Endothelial cell of umbilical vein (primary cell): ENCODE results near the gene CDC20. TPM values are rescaled to one million over a fixed set of nuclear protein-coding genes. Genes with fewer than 3 reads are reported as not detected.

Experiments used
- BruUV-seq: library from RNA; stranded (reverse); fragments of 400-500 nt; replicated peaks from 2 replicates; lab custom pipeline; 2021; lab: Mats Ljungman, UMichigan
- CTCF ChIA-PET: fragments of 300-600, 350-600 bp; sonication (Branson Sonifier 250); formaldehyde crosslinking; loops from one replicate; lab custom pipeline; 2021; ENCODE audit warnings: antibody characterized with exemption, inconsistent platforms; lab: Charles Lee
- POLR2A ChIA-PET: fragments of 300-600, 350-600 bp; sonication (Branson Sonifier 250); formaldehyde crosslinking; loops from one replicate; lab custom pipeline; 2021; ENCODE audit warnings: antibody characterized with exemption, inconsistent platforms; lab: Charles Lee
- DNase-seq: peaks from one replicate; pipeline ENCODE4 v3.0.0-alpha.2; 2011; ENCODE audit warnings: low read depth, low spot score
- FAIRE-seq: peaks from 2 replicates; lab custom pipeline; 2011; peaks lifted over from hg19 to GRCh38; lab: Jason Lieb, UNC
- H2AFZ ChIP-seq: 2 replicates; pipeline ENCODE4 v1.6.0; 2012; ENCODE audit warnings: low read depth, low read length, control low read depth, inconsistent platforms
- H3K27ac ChIP-seq: 2 replicates; pipeline ENCODE4 v1.5.1; 2011; ENCODE audit warnings: low read depth, mild to moderate bottlenecking, control low read depth, low read length, moderate library complexity; ENCODE audit not compliant: insufficient read depth
- H3K27me3 ChIP-seq, 2 experiments: 2 replicates each; pipeline versions ENCODE4 v1.6.0 to v1.6.1; 2011; ENCODE audit warnings: low read length in 2 of 2, mixed read lengths in 1 of 2; ENCODE audit not compliant: control insufficient read depth in 2 of 2, insufficient read depth in 2 of 2
- H3K36me3 ChIP-seq, 2 experiments: 2 replicates in 1 of 2; 3 replicates in 1 of 2; pipeline ENCODE4 v1.5.1; 2011; ENCODE audit warnings: low read length in 2 of 2, mild to moderate bottlenecking in 1 of 2, moderate library complexity in 1 of 2; ENCODE audit not compliant: control insufficient read depth in 2 of 2, insufficient read depth in 2 of 2; ENCODE audit errors: extremely low read depth in 1 of 2
- H3K4me1 ChIP-seq: 3 replicates; pipeline ENCODE4 v1.5.1; 2011; ENCODE audit warnings: mild to moderate bottlenecking, low read length; ENCODE audit not compliant: control insufficient read depth, insufficient read depth; ENCODE audit errors: extremely low read depth
- H3K4me2 ChIP-seq: 2 replicates; pipeline ENCODE4 v1.6.1; 2011; ENCODE audit warnings: low read length, control low read depth, mixed read lengths; ENCODE audit not compliant: insufficient read depth
- H3K4me3 ChIP-seq, 3 experiments: fragments of 200-600 bp in 1 of 3; sonication (generic), shearing (Covaris generic) in 1 of 3; replicated peaks in 1 of 3; 2 replicates each; pipeline ENCODE4 v1.5.1; 2011 to 2016; ENCODE audit warnings: control low read depth in 3 of 3, low read length in 3 of 3, mild to moderate bottlenecking in 2 of 3, inconsistent platforms in 1 of 3, low read depth in 1 of 3, moderate library complexity in 1 of 3; ENCODE audit not compliant: insufficient read depth in 1 of 3
- H3K79me2 ChIP-seq: 2 replicates; pipeline ENCODE4 v1.6.0; 2012; ENCODE audit warnings: low read length, inconsistent platforms; ENCODE audit not compliant: control insufficient read depth, insufficient read depth
- H3K9ac ChIP-seq: replicated peaks from 2 replicates; pipeline ENCODE3; 2011; ENCODE audit warnings: low read length, control low read depth; ENCODE audit not compliant: insufficient read depth; ENCODE audit errors: extremely low read depth
- H3K9me1 ChIP-seq: replicated peaks from 3 replicates; pipeline ENCODE4 v1.6.0; 2011; ENCODE audit warnings: mild to moderate bottlenecking, low read length; ENCODE audit not compliant: control insufficient read depth, insufficient read depth; ENCODE audit errors: extremely low read depth
- H3K9me3 ChIP-seq: replicated peaks from 2 replicates; pipeline ENCODE4 v1.5.1; 2012; ENCODE audit warnings: low read length, inconsistent platforms; ENCODE audit not compliant: control insufficient read depth, insufficient read depth
- H4K20me1 ChIP-seq: replicated peaks from 2 replicates; pipeline ENCODE3; 2011; ENCODE audit warnings: mild to moderate bottlenecking, low read length; ENCODE audit not compliant: control insufficient read depth, insufficient read depth; ENCODE audit errors: extremely low read depth
- CTCF ChIP-seq, 2 donors: IDR thresholded peaks; 1 replicate in 1 of 2; 2 replicates in 1 of 2; pipeline ENCODE4 v1.5.1; 2011; ENCODE audit warnings: low read length in 2 of 2, mild to moderate bottlenecking in 2 of 2, moderate library complexity in 2 of 2, control low read depth in 1 of 2, inconsistent platforms in 1 of 2, low read depth in 1 of 2; ENCODE audit not compliant: insufficient read depth in 1 of 2; ENCODE audit errors: extremely low read depth in 1 of 2
- FOS ChIP-seq: IDR thresholded peaks from 2 replicates; pipeline ENCODE4 v1.6.1; 2011; ENCODE audit warnings: mild to moderate bottlenecking, low read length, moderate library complexity, borderline replicate concordance; ENCODE audit not compliant: insufficient read depth
- MAX ChIP-seq: IDR thresholded peaks from 2 replicates; pipeline ENCODE4 v1.6.1; 2011; ENCODE audit not compliant: insufficient read depth, insufficient read length
- POLR2A ChIP-seq: IDR thresholded peaks from 2 replicates; pipeline ENCODE4 v1.6.1; 2012; ENCODE audit warnings: low read depth, mild to moderate bottlenecking, control low read depth, low read length
- POLR2AphosphoS5 ChIP-seq: IDR thresholded peaks from 2 replicates; pipeline ENCODE4 v1.6.1; 2012; ENCODE audit warnings: low read depth, mild to moderate bottlenecking, control low read depth, low read length, moderate library complexity; ENCODE audit not compliant: insufficient read depth
- dilution Hi-C: fragments of 300-500 bp; cut with MboI; formaldehyde crosslinking; loops from one replicate; pipeline ENCODE4 v1.15.0; 2019; ENCODE audit warnings: low sequenced_read_pairs; ENCODE audit not compliant: extremely low pct_ligation_motif_present
- intact Hi-C: fragments of 100-400 bp; cut with micrococcal nuclease; formaldehyde crosslinking; loops from one replicate; pipeline ENCODE4 v1.10.0; 2022
- polyA plus RNA-seq, 4 experiments: library from polyadenylated mRNA; depleted of rRNA in 3 of 4; stranded (reverse) in 3 of 4; unstranded in 1 of 4; fragments of >200 nt; gene quantifications; 2 replicates each; pipeline versions ENCODE4 v1.2.1 to v1.2.3, GENCODE V29; 2011 to 2012; ENCODE audit warnings: missing spikeins in 1 of 4
- total RNA-seq: library from RNA; stranded (reverse); gene quantifications from 2 replicates; pipeline ENCODE4 v1.2.3, GENCODE V29; 2021

CDC20 gene
- total and polyA plus RNA-seq, 2 donors (not counting 3 experiments of a cell fraction or from before 2014, with no cell fraction given), result 129 to 170 TPM

GRCh38 chr1:43367026-43367903, 8.5 kb downstream of the CDC20 start:
- CTCF ChIA-PET, result interaction anchor here (0.6 to 2.0 kb wide), 10 partner anchors 9 to 140 kb away, joined by 3 to 19 read pairs (median 4); no protein-coding TSS in a partner anchor
- DNase-seq (peak; percentile 37), FAIRE-seq (peak; percentile 28)
- H3K9ac ChIP-seq, result peak overlapping the region; percentile 81
- no peaks in the 10 kb centered on the region for H3K9me1 ChIP-seq
- no peaks in the 10 kb centered on the region for H4K20me1 ChIP-seq
- H2AFZ ChIP-seq, result no peak overlapping the region
- no peaks in the 10 kb centered on the region for H3K27me3 ChIP-seq
- POLR2A ChIA-PET, result interaction anchor here (1.0 to 1.5 kb wide), 3 partner anchors 9 to 137 kb away, joined by 3 to 6 read pairs (median 4); partner anchors contain the start of gene CDC20
- H3K27ac ChIP-seq, result peak overlapping the region; percentile 57
- TF ChIP-seq FOS (no peak), MAX (no peak), CTCF (IDR thresholded peaks at IDR 0.05; ENCODE audit: extremely low read depth in 1 of 2, insufficient read depth in 1 of 2, low read depth in 1 of 2, low read length in 2 of 2) (peak in 1 of 2 donors; percentile 3), POLR2AphosphoS5 (peak; percentile 9), POLR2A (peak; percentile 15)
- H3K4me1 ChIP-seq, result peaks cover 22% of the 10 kb centered on the region
- peaks cover 10 to 18% of the 10 kb centered on the region in 2 experiments for H3K36me3 ChIP-seq
- peak overlapping the region; percentile 61 for H3K4me2 ChIP-seq
- BruUV-seq, result TSS peak; percentile 26
- dilution Hi-C loops (no loop called here), intact Hi-C loops (loop anchor here (1.0 to 5.0 kb wide), 3 partner anchors 9 to 140 kb away; partner anchors contain the start of gene CDC20)
- peak overlapping the region; percentile 70 to 85 (median 72) for H3K4me3 ChIP-seq
- H3K79me2 ChIP-seq, result peaks cover 46% of the 10 kb centered on the region
- H3K9me3 ChIP-seq, result no peaks in the 10 kb centered on the region
